ENCODE results near the gene PIEZO1.

PIEZO1 gene

DNA sequence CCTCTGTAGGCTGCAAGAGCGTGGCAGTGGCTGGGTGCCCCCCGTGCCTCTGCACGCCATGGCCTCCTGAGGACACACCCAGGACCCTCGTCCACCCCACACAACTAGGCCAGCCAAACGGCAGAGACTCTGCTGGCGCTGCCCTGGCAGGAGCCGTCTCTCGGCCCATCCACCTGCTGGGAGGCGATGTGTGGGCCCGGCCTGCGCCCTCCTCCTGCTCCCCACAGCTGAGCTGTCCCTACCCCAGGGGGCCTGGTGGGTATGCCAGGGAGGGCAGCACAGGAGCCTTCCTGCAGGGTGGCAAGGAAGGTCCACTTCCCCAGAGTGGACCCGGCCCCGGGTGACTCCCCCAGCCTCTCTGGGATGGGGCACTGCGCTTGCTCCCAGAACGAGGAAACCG, 85.8 kb downstream of the PIEZO1 start:
- no peak for DNase-seq

DNA sequence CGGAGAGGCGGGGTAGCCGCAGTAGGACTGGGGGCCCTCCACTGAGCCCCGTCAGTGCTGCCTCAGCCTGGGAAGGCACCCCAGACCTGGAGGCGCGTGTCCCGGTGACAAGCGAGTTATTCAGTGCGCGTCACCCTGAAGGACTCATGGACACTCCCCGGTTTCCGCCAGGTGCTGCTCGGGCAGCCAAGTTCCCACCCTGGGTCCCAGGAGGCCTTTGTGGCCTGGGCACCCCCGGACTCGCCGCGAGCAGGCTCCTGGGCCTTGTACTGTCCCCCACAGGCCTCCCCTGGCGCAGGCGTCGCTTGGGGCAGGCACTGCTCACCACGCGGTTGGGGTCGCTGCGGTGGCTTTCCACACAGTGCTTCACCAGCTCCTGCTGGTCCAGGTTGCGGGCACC, 86.4 kb downstream of the PIEZO1 start:
- no peak for DNase-seq

GRCh38 chr16:88697831-88698615, 87.0 kb downstream of the PIEZO1 start:
- no peak for DNase-seq

DNA sequence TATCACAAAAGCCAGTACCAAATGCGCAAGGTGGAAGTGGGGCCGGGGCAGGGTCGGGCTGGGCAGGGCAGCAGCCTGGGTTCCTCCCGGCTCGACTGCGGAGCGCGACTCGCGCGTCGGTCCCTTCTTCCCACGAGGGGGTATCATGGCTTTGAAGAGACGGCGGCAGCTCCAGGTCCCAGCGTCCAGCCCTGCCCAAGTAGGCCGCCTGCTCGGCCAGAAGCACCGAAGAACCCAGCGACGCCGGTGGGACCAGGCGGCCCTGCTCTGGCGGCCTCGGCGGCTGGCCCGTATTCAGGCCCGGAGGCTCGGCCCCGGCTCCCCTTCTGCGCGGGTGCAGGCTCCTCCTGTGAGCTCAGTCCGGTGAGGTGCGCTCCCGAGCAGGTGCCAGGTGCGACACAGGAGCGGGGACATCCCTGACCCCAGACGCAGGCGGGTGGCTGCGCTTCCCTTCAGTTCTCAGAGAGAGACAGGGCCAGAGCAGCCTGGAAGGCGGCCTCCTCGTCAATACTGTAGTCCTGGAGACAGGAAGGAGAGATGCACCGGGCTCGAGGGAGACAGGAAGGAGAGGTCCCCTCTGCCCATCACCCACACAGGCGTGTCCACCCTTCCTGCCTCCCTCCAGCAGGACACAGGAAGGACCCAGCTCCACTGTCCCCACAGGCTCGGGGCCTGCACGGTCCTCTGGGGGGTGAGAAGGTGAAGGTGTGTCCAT, 87.7 kb downstream of the PIEZO1 start:
- no peak for DNase-seq

DNA sequence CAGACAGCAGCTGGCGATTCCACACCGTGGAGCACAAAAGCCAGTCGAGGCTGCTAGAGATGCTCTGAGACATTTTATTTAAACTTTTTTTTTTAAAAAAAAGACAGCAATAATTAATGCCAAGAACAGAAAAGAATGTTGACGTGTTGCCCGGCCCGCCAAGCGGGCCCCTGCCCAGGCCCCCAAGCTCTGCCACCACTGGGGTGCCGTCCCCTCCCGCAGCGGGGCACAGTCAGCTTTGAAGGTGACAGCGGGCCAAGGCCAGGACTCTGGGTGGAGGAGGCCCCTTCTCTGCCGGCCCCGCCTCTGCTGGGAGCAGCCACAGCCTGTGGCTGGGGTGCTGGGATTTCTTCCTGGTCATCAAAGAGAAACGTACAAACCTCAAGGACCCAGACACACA, 88.6 kb downstream of the PIEZO1 start:
- no peak for DNase-seq

- DNase-seq = no peak
Measured at GRCh38 chr16:88695753-88696152, 89.3 kb downstream of the PIEZO1 start.

DNA sequence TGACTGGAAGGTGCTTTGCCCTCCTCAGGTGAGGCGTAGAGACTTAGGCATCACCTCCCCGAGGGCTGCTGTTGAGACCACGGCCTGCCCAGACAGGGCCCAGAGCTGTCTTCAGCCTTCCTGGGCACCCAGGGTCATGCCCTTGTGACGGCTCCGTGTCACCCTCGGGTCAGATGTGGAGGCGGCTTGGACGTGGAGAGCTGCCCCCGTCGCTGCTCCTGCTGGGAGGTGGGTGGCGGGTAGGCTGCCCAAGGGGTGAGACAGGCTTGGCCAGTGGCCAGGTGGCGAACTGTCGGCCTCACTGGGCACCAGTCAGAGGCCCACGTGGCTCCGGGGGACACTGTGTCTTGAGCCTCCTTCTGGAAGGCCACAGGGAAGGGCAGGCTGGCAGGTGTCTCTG, 89.8 kb downstream of the PIEZO1 start:
- DNase-seq = no peak

DNA sequence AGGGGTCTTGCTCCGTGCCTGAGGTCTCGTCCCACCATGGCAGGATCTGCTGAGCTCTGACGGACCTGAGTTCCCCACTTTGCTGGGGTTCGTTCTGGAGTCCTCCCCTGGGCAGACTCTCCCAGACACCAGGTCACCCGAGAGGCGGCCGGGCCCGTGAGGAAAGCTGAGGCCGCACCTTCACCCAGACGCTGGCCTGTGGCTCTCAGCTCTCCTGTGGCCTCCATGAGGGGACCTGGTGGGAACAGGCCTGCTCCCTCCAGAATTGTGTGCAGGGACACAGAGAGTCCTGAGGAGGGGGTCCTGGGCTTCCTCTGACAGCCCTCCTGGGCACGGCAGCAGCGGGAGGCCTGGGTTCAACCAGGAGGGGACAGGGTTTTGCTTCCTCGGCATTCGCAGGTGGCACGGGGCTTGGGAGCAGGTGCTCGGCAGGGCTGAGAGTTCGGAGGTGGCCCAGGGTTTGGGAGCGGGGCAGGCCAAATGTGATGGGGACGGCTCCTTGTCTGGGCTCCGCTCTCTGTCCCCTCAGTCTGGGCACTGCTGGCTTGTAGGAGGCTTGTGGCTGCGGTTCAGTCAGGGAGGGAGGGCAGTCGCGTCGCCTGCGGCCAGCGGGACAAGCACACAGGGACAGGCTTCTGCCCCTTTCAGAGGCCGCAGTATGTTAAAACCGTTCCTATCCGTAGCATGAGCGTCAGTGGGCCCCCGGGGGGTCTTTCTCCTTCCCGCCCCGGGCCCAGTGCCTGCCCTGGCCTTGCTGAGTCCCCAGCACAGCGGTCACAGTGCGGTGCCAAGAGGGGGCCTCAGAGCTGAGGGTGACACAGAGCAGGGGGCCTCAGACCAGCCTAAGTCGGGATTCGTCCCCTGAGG, 90.6 kb downstream of the PIEZO1 start:
- DNase-seq = no peak

DNA sequence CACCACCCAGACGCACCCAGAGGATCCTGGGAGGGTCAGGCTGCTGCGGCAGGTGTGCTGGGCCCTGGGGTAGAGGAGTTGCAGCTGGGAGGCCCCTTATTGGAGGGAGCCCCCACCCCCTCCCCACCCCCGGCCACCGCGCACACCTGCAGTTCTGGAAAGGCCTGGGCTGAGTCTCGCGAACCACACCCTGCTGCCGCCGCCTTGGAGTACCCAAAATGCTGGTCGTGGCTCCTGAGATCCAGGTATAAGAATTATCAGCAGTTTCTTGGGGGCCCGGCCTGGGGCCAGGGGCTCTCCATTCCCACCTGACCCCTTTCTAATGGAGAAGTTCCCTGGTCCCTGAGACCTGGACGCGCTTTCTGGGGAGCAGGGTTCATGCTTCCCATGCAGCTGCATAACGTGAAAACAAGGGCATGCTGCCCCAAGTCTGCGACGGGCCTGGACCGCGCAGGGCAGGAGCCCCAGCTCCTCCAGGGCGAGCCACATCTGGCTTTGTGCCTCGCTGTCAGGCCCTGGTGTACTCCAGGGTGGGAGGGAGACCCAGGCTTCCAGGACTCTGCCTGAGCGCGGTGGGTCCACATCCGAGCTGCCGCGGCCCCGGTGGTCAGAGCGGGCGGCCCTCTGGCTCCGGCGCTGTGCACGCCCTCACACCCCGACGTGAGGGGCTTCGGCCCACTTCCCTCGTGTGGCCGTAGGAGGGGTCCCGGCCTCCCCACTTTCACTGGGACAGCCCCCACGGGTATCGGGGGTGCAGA, 91.4 kb downstream of the PIEZO1 start:
- DNase-seq = no peak

GRCh38 chr16:88692861-88693260, 92.2 kb downstream of the PIEZO1 start:
- DNase-seq = no peak

GRCh38 chr16:88691924-88692560, 93.0 kb downstream of the PIEZO1 start:
- DNase-seq = peak in 1 of 5 experiments; percentile 61

DNA sequence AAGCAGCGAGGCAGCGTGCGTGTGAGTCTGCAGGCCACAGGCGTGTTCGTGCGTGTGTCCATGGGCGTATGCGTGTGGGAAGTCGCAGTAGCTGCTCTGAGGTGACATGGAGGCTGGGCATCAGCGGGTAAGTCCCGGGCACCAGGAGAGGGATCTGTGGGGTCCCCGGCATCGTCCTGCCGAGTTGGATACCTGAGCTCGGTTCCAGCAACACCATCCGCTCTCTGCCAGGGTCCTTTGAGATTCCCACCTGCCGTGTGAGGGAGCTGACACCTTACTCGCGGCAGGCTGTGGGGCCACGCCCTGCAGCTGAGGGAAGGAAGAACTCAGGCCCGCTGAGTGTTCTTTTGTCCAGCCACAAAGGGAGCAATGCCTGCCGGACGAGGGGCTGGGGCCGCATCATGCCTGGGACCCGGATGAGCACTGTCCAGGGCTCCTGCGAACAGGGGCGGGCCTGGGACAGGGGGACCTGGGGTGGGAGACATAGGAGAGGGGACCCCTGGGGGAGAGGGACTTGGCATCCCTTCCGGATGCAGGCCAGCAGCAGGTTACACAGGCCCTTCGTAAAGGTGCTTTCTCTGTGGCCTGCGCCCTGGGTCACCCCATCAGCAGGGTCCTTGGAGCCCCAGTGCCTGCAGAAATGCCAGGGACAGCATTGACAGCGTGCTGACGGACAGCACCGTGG, 93.7 kb downstream of the PIEZO1 start:
- DNase-seq = no peak

GRCh38 chr16:88690341-88691128, 94.5 kb downstream of the PIEZO1 start:
- DNase-seq = no peak

- DNase-seq = no peak
Measured at GRCh38 chr16:88688013-88688778, 96.8 kb downstream of the PIEZO1 start.

GRCh38 chr16:88687676-88688012, 97.4 kb downstream of the PIEZO1 start:
- DNase-seq = no peak

GRCh38 chr16:88687254-88687576, 97.8 kb downstream of the PIEZO1 start:
- no peak for DNase-seq

DNA sequence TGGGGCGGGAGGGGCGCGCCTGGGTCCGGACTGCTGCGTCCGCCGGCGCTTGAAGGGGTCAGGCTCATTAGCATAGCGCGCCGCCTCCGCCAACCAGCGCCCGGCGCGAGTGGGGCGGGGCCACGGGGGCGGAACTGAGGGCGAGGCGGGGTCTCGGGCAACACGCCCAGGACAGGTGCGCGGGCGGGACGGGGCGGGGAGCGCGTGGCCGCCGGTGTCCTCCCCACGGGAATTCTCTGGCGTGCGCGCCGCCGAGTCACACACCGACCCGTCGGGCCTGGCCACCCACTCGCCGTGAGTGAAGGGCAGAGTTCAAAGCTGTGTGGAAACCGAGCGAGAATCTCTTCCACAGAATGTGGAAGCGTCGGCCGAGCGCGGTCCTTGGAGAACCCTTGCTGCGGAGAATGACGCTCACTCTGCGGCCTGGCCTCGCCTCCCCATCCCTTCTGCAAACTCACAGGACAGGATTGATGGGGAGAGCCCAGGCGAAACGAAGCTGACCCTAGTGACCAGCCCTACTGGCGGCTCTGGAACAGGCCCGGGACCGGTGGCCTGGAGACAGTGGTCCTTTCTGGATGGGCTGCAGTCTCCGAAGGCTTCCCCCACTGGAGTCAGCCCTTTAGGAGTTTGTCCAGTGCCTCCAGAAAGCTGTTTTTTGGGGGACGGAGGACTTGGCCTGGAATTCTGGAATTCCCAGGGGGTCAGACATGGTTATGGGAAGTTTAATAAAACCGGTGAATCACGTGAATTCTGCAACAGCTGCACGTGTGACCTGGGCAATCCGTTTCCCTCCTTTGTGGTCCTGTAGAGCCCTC, 98.4 kb downstream of the PIEZO1 start, which contains the start of gene SNAI3:
Gene SNAI3, minus strand, starts transcription at position 69 of the 815 bp plus-strand sequence. CDS start 101 bp downstream, outside the sequence.
- peak; percentile 75 to 84 (median 80) for DNase-seq

DNA sequence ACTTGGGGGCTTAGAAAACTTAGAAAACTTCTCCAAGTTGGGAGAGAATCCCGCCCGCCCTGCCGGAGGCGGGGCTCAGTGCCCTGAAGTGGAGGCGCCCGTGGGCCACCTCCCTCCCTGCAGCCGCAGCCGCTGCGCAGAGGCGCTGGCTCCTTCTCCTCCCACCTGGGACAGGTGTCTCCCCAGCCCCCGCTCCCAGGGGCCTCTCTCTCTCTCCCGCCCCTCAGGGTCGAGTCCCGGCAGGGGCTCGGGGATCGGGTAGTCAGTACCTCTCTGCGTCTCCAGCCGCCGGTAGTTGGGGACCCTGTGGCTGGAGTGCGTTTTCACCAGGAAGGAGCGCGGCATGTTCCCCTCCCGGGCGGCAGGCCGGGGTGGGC, 99.0 kb downstream of the PIEZO1 start:
- DNase-seq = peak in 3 of 5 experiments; percentile 41 to 50 (median 48)
